Activated CD4-positive, alpha-beta T cell treated with anti-CD3 and anti-CD28 coated beads, Interleukin-2, amount 50 U/mL, for 4 hours (primary cell): ENCODE results near the gene SCOC.
"Not testable (repeated sequence)": the region's sequence is repeated elsewhere in the genome, so short reads cannot be mapped to it uniquely, and the experiment has no call there.

Source experiments
- DNase-seq, 2 experiments: peaks; one replicate each; pipeline ENCODE4 v3.0.0-alpha.2; 2020

The SCOC gene

DNA sequence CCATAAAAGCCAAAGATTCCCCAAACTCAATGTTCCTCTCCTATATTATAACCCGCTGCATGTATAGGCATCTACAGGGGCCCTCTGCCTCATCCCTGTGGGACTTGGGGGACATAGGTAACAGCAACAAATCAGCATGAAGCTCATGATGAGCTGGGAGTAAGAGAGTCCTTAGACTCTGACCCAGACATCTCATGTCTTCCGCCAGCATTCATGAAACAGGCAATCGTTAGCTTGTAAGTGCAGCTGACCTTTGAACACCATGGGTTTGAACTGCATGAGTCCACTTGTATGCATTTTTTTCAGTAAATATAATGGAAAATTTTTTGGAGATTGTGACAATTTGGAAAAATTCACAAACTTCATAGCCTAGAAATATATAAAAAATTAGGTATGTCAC lies 10.4 kb upstream of the SCOC start:
- no peak for DNase-seq

- no peak for DNase-seq
Observed at GRCh38 chr4:140363558-140363957, 9.9 kb upstream of the SCOC start.

GRCh38 chr4:140367738-140368137 lies 5.7 kb upstream of the SCOC start:
- DNase-seq = no peak

- no peak for DNase-seq
Observed at GRCh38 chr4:140368686-140369085, 4.8 kb upstream of the SCOC start.

DNA sequence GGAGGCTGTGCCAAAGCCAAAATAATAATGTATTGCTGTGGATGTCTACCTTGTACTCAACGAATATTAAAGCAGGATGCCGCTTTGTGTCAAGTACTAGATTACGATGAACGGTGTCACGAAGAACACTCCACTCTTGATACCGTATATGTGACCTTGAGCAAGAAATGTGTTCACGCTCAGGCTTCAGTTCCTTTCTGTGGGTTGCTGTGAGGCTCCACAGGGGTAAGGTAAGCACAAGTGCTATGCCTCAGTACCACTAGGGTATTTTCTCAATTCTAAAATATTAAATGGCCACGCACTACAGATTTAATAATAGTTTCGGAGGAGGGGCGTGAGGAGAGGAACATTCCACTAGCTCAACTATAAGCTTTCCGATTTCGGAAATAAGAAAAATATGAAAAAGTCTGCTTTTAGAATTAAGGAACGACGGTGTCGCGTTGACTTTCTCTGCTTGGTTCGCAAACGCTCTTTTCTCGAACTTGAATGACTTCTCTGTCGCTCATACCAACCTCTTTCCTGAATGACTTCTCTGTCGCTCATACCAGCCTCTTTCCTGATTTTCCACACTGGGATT lies 607 bp upstream of the SCOC start:
- peak; percentile 10 to 22 for DNase-seq

DNA sequence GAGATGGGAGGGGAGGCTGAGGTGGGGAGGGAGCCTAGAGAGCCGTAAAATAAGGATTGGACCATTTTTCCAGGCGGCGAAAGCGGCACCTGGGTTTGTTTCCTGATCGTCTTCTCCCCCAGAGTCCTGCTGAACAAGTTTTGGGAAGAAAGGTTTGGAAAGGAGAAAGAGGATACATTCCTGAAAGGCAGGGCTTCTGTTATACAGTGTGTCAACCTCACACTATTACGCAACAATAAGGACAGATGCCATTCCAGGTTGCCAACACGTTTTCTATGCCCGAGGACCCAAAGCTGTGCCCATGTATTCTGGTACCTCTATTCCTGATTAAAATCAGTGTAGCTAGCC lies 658 bp downstream of the SCOC start:
- no peak for DNase-seq

- DNase-seq = no peak
Observed at GRCh38 chr4:140382732-140383131, 9.3 kb downstream of the SCOC start.

DNA sequence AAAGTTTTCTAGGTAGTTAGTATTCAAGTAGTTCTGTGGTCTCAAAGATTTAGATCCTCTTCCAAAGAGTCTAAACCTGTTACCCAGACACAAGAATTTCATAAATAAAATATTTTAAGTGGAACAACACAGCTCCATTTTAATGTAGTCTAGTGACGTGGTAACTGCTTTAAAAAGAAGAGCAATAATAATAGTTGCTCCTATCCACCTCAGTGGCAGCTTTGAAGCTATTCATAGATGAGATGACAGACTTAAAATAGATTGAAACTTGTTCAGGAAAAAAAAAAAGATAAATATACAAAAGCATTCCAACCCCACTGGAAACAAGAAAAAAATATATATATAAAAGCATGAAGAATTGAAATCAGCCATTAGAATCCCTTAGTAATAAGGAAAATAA lies 14.6 kb downstream of the SCOC start:
- DNase-seq = no peak

- no peak for DNase-seq
Observed at GRCh38 chr4:140395668-140396067, 22.2 kb downstream of the SCOC start.

- no peak for DNase-seq
Observed at GRCh38 chr4:140400111-140400510, 26.7 kb downstream of the SCOC start.

- DNase-seq = no peak
Observed at GRCh38 chr4:140406292-140406691, 32.8 kb downstream of the SCOC start.

DNA sequence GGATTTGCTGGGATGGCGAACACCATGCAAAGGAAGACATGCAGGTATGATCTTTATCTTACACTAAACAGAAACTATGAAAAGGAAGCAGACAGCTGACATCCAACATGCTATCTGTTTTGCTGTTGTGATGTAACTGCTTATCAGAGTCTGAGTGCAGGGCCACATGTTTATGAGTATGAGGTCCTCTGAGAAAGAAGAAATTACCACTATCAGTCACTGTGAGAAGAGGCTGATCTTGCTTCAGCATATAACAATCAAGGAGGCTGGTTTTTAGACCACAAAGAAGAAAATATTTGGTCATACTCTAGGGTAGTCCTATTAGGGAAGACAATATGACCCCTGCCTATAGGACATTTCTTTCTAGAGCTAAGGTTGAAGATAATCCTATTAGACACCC lies 35.5 kb downstream of the SCOC start:
- DNase-seq = no peak

DNA sequence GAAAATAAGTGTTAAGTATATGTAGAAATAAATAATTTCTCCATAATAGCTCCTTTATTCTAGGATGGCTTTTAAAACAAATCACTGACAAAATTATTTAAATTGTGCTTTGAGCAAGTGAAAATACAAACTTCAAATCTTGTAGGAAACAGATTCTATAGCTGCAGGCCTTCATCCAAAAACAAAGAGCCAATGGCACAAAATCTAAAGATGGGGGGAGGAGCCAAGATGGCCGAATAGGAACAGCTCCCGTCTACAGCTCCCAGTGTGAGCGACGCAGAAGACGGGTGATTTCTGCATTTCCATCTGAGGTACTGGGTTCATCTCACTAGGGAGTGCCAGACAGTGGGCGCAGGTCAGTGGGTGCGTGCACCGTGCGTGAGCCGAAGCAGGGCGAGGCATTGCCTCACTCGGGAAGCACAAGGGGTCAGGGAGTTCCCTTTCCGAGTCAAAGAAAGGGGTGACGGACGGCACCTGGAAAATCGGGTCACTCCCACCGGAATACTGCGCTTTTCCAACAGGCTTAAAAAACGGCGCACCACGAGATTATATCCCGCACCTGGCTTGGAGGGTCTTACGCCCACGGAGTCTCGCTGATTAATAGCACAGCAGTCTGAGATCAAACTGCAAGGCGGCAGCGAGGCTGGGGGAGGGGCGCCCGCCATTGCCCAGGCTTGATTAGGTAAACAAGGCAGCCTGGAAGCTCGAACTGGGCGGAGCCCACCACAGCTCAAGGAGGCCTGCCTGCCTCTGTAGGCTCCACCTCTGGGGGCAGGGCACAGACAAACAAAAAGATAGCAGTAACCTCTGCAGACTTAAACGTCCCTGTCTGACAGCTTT lies 39.9 kb downstream of the SCOC start:
- DNase-seq = not testable (repeated sequence)

DNA sequence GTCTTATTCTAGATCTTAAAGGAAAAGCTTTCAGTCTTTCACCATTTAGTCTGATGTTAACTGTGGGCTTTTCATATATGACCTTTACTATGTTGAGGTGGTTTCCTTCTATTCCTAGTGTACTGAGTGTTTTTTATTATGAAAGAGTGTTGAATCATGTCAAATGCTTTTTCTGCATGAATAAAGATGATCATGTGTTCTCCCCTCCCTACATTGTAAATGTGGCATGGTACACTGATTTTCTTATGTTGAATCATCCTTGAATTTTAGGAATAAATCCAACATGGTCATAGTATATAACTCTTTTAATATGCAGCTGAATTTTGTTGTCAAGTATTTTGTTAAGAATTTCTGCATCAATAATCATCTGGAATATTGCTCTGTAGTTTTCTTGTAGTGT lies 49.7 kb downstream of the SCOC start:
- no peak for DNase-seq

GRCh38 chr4:140426610-140427105 lies 53.2 kb downstream of the SCOC start:
- DNase-seq = no peak

DNA sequence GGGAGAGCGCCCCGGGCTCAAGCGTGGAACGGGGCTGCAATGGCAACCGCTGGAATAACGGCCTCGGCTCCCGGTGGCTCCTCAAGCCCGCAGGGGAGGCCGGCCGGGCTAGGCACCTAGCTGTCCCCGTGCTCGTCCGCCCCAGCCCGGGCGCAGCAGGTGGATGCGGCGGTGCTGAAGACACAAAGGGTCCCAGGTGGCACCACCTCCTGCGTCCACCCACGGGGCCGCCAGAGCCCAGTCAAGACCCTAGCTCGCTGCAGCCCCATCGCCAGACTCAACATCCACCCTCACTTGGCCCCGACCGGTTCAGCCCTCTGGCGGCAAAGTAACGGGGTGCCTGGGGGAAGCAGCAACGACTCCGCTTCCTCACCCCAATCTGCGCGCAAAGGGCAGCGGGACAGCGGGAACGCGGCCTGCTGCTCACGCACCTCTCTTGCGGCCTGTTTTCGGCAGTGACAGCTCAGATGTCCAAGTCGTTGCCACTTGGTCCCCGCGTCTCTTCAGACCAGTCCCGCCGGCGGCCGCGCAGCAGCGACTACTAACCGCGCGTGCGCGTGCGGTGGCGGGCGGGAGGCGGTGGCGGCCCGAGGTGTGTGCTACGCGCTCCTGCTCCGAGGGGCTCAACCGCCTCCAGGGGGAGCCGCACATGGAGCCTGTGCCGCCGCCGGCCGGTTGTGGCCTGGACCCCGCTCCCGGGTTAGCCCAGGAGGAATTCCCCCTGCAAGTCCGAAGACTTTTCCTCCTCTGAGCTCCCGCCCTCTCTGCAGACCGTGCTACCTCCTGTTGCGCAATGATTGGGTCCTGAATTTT lies 53.9 kb downstream of the SCOC start, which contains the start of gene CLGN:
TSS of gene CLGN (minus strand) at position 543 of the 813 bp plus-strand sequence. CDS start 14,570 bp downstream, outside the sequence.
- DNase-seq = peak; percentile 9 to 17

DNA sequence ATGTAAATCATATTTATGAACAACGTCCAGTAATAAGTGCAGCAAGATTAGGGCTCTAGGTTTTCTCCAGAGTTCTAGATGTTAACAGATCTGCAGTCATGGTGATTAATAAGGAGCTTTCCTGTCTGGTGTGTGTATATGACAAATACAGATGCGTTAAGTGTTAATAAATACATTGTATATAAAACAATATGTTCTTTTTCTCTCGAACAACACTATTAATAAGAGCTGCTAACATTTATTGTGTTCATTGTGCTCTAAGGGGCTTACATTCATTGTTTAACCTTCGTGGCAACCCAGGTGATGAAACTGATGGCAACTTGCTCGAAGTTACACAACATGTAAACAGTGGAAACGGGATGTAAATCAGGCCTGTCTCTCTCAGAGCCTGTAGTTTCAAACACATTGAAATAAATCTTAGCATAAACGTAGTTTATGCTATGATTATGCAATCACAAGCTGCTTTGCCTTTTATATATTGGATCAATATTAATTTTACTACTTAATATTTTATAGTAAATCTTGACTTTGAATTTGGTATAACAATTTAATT lies 54.5 kb downstream of the SCOC start:
- DNase-seq = no peak
